GM21529 (cell line): Measurements from ENCODE around the gene TMEM88.
A peak's percentile ranks its signal among the peaks of the same experiment; 100 is the strongest.

Source experiments
- ATAC-seq: cut with Tn5 transposase; IDR thresholded peaks from one replicate; pipeline ENCODE4 v1.9.1; 2021; ENCODE audit not compliant: unreplicated experiment

The TMEM88 gene

DNA sequence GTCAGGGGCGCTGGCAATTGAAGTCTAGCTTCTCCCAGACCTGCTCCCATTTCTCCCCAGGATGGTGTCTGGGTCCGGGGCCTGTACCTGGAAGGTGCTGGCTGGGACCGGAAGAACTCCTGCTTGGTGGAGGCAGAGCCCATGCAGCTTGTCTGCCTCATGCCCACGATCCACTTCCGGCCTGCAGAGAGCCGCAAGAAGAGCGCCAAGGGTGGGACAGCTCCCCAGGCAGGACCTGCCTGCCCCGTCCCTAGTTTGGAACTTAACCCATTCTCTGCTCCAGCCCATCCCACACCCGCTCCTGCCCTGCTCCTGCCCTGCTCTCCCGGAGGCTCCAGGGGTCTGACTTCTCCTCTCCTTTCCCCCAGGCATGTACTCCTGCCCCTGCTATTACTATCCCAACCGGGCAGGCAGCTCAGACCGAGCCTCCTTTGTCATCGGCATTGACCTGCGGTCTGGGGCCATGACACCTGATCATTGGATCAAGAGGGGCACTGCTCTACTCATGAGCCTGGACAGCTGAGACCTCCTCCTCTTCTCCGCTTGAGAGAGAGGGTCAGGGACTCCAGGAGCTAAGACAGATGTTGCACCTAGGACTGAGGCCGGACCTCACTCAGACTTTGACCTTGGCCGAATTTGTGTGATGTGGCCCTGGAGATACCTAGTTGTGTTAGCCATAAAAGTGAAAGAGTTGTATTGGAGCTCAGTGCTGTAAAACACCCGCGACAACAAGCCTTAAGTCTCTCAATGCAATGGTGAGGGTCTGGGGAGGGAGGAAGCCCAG lies 21.7 kb upstream of the TMEM88 start:
- ATAC-seq = no peak

GRCh38 chr17:7833795-7834541 lies 20.9 kb upstream of the TMEM88 start, which contains the start of gene KDM6B:
Gene KDM6B (plus strand): TSS chr17:7834217. CDS start chr17:7845555, 11,338 bp downstream.
- ATAC-seq = peak; percentile 50

DNA sequence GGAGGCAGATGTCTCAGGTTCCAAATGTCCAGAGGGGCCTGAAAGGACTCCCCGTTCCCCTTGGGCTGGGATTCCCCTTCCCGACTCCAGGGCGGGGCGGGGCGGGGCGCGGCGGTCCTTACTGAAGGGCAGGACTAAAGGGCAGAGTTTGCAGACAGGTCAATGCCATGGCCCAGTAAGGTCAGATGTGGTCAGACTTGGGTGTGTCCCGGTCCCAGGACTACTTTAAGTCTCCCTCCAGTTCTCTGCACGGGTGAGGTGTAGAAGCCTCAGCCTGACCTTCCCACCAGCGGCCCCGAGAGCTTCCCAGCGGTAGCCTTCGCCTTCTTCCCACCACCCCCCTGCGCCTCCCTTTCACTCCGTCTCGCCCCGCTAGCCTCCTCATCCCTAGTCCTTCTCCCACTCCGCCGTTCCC lies 20.3 kb upstream of the TMEM88 start:
- ATAC-seq = no peak

DNA sequence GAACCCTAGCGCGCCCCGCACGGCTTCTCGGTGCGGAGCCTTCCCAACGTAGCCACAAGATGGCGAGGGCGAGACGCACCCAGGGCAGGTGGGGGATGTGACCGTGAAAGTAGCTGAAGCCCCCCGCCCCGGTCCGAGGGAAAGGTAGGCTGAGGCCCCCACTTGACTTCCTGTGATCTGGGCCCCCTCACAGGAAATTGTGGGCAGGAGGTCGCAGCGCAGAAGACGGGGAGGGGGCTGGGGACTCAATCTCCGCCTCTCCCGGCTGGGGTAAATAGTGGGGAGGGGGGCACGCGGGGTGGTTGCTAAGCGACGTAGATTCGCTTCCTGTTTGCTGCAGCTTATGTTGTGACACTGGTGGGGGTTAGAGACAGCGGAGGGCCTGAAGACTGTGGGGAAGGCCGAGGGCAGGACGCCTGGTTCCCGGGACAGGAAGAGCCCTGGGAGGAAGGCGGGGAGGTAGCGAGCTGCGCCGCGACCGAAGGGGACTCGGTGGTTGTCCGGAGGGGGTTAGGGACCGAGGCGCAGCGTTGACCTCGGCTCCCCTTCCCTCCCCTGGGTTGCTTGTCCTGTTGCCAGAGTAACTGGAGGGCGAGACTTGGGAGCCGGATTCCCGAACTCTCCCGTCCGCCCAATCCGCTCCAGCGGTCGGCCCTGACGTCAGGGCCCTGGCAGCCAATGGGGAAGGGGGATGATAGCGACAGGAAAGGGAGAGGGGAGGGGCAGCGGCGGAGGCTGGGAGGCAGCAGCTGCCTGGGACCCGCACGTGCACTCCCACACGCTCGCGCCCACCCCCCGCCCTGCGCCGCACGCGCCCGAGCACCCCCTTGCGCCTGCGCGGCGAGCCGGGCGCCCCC lies 19.7 kb upstream of the TMEM88 start:
- peak; percentile 41 for ATAC-seq

GRCh38 chr17:7835814-7836595 lies 18.9 kb upstream of the TMEM88 start:
- ATAC-seq = peak; percentile 38

- no peak for ATAC-seq
Observed at GRCh38 chr17:7836596-7837407, 18.1 kb upstream of the TMEM88 start.

DNA sequence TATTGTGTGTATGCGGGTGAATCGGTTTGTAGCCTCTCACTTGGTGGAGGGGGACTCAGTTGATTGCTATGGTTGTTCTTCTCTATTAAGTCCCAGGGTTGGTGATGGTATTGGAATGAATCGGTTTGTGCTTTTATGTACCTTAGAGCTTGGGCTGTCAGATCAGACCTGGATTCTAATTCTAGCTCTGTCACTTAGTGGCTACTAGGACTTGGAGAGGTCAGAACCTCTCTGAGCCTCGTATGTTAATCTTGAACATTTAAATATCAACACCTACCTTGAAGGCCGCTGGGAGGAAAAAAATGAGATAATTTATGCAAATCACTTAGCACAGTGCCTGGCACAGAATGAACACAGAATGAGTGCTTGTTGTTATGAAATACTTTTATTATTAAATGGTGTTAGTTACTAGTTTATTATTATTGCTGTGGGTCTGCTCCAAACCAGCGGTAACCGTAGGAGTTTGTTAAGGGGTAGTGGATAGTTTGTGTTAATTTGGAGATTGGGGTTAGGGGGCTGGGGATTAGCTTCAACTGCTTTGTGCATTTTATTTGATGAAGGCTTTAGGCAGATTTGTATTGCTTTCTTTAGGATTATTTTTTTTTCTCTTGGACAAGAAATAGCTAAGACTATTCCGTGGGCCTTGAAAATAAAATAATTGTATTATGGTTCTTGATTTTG lies 17.3 kb upstream of the TMEM88 start:
- ATAC-seq = no peak

GRCh38 chr17:7838090-7839075 lies 16.5 kb upstream of the TMEM88 start:
- no peak for ATAC-seq

DNA sequence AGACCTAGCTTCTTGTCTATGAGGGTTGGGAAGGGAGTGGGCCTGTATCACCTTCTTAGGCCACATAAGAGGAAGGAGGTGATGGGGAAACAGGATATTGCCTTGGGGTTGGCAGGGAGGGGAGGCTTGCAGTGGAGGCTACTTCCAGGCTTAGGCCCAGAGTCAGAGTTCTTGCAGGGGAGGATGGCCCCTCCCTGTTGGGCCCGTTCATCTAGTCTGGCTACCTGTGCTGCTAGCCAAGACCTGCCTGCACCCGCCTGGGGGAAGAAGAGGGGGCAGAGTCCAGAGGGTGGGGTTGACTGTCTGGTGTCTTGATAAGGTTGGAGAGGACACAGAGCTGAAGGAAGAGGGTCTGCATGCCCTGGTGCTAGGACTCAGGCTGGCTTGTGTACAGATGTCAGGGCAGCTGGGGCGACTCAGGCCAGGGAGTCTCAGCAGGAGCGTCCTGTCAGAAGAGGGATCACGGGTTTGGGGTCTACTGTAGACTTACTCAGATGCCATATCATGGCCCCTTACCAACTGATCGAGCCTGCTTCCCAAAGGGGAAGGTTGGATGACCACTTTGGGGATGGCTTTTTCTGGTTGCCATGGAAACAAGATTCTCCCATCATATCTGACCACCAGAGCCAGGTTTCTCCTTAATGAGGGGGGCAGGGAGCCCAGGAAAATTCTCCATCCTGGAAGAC lies 15.5 kb upstream of the TMEM88 start:
- ATAC-seq = no peak

GRCh38 chr17:7839876-7840261 lies 15.0 kb upstream of the TMEM88 start:
- no peak for ATAC-seq

DNA sequence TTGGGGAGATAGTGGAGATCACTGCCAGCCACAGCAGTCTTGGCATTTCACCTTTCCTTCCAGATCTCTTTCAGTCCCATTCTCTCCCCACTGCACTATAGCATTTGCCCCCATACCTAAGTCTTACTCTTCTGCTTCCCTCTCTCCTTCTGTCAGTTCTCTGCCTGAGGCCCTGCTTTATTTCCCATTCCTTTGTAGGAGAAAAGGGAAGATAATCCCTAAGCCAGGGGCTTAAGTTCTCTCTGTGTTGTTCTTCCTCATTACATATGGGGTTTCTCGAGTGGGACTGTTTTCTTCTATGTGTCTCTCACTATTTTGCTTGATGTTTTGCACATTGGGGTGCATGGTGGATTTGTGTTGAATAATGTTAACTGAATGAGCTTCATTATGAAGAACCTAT lies 14.4 kb upstream of the TMEM88 start:
- ATAC-seq = no peak

- no peak for ATAC-seq
Observed at GRCh38 chr17:7840875-7841274, 14.0 kb upstream of the TMEM88 start.

- peak; percentile 13 for ATAC-seq
Observed at GRCh38 chr17:7841396-7841914, 13.4 kb upstream of the TMEM88 start.

GRCh38 chr17:7841915-7842379 lies 12.9 kb upstream of the TMEM88 start:
- ATAC-seq = peak; percentile 14

GRCh38 chr17:7842380-7843256 lies 12.2 kb upstream of the TMEM88 start:
- ATAC-seq = peak; percentile 23

DNA sequence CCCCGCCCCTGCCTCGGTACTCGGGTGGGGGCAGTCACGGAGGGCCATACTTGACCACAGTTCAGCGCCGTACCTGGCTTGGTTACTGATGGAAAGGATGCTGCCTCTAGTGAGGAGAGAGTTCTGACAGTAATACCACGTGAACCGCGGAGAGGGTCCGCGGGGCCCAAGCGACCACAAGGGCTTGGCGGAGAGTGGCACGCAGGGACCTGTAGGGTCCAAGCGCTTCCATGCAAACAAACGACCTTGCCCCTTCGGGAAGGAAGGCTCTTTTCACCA lies 11.7 kb upstream of the TMEM88 start:
- no peak for ATAC-seq
